ENCODE data around the gene VEGFB.

DNA sequence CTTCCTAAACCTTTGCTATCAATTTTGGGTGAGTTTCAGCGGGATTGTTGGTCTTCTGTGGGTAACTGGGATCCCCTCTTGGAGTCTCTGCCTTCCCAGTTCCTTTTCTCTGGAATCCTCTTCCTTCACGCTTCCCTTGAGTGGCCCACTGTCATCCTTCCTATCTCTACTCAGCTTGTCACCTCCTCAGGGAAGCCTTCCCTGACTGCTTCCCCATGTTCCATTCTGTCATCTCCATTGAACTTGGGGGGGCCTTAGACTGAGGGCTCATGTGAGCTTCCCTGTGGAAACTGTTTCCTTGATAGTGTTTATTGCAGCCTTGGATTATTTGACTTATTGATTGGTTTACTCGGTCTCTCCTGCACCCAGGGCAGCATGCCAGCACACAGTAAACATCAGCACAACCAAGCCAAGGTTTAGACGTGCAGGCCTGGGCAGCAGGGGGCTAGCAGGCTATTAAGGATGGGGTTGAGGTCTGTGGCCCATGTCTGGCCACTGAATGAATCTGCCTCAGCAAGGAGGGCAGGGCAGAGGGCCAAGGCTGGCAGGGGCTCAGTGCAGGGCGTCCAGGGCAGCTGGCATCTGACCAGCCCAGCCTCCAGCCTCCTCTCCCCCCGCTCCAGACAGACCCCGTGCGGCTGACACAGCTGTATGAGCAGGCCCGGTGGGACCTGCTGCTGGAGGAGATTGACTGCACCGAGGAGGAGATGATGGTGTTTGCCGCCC lies 15.6 kb upstream of the VEGFB start:
- TF ChIP-seq, protein P1, sequence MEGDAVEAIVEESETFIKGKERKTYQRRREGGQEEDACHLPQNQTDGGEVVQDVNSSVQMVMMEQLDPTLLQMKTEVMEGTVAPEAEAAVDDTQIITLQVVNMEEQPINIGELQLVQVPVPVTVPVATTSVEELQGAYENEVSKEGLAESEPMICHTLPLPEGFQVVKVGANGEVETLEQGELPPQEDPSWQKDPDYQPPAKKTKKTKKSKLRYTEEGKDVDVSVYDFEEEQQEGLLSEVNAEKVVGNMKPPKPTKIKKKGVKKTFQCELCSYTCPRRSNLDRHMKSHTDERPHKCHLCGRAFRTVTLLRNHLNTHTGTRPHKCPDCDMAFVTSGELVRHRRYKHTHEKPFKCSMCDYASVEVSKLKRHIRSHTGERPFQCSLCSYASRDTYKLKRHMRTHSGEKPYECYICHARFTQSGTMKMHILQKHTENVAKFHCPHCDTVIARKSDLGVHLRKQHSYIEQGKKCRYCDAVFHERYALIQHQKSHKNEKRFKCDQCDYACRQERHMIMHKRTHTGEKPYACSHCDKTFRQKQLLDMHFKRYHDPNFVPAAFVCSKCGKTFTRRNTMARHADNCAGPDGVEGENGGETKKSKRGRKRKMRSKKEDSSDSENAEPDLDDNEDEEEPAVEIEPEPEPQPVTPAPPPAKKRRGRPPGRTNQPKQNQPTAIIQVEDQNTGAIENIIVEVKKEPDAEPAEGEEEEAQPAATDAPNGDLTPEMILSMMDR (conservative IDR thresholded peaks at IDR 0.05; ENCODE audit: low read length): no peak
- no peak for TF ChIP-seq EZH2phosphoT487 (IDR thresholded peaks at IDR 0.05; ENCODE audit: borderline replicate concordance)
